SHP77 (cell line): ENCODE data around the gene MYO1C.

Source experiments
- DNase-seq, 2 experiments: peaks; one replicate each; lab custom pipeline; 2025; lab: John Stamatoyannopoulos, UW

MYO1C gene

DNA sequence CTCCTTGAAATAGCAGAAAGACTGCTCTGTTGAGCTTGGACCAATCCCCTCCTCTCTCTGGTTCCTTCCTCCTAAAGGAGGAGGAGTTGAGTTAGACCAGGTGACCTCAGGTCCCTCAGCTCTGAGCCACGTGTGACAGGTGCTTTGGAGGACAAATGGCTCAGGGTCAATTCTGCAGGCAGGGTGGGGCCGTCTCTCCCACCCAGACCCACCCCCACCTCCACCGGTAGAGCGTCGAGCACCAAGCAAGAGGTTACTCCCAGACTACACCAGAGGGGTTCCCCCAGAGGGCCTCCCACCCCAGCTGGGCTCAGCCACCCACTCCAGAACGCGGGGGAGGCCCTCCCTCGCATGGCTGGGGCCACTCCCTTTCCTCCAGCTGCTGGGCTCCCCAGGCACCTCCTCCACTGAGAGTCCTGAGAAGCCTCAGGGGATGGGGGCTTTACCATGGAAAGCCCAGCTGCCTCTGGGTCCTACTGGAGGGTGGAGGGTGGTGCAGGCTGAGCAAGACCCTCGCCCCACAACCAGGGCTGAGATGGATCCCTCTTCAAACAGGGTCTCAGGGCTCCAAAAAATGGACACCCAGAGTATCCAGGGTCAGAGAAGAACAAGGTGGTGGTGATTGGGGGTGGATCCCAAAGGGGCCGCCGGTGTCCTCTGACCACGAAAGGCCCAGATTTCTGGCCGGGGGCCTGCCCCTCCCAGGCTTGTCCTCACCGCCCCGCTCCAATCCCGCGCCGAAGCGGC, 7.6 kb downstream of the MYO1C start:
- peak; percentile 39 to 54 for DNase-seq

DNA sequence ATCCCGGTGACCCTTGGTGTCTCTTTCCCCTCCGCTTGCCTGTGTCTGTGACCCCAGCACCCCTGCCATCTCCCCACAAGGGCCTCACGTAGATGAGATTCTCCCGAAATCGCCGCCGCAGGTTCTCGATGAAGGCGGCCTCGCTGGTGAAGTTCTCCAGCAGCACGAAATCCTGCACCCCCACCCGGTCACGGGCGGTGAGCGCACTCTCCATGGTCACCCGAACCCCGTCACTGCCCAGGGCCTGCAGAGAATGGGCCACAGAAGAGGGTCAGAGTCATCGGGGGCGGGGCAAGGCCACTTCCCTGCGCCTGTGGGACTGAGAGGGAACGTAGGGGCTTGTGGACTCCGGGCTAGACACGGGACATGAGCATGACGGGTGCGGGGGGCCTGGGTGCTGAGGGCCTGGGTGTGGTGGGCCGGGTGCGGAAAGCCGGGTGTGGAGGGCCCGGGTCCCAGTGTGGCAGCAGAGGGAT, 8.4 kb downstream of the MYO1C start:
- DNase-seq = no peak

- DNase-seq = no peak
These were observed 9.8 kb downstream of the MYO1C start for GRCh38 chr17:1482680-1483079.

DNA sequence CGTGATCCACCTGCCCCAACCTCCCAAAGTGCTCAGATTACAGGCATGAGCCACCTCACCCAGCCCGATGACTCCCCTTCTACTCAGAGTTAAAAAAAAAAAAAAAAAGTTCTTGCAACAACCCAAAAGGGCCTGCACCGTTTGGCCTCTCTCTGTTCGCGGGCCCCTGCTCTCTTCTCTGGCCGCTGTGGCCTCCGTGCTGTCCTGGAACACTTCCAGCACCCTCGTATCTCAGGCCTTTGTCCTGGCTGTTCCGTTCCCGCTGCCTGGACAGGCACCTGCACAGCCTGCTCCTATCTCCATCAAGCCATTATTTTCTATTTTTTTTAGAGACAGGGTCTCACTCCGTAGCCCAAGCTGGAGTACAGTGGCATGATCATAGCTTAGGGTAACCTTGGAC, 10.8 kb downstream of the MYO1C start:
- no peak for DNase-seq

DNA sequence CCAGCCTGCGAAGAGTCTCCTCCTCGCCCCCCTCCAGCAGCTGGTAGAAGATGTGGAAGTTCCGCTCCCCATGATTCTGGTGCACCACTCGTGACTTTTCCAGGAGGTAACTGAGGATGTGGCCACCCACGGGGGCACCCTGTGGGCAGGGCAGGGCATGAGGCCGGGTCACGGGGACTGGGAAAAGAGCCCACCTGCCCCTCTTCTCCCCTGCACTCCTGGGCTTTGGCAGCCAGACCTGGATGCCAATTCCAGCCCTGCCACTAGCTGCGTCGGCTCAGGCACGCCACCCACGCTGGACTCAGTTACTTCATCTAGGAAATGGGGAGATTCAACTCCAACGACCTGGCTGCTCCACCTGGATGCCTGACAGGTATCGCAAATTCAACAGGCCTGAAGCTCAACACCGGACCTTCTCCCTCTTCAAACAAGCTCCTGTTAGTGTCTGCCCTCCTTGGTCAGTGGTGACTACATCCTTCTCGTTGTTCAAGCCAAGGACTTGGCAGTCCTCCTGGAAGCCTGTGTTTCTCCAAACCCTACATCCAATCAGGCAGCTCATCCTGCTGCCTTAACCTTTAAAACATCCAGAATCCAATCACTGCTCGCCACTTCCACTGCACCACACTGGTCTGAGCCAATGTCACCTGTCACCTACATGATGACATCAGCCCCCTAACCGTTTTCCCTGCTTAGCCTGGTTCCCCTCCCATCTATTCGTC, 11.6 kb downstream of the MYO1C start:
- DNase-seq = no peak

DNA sequence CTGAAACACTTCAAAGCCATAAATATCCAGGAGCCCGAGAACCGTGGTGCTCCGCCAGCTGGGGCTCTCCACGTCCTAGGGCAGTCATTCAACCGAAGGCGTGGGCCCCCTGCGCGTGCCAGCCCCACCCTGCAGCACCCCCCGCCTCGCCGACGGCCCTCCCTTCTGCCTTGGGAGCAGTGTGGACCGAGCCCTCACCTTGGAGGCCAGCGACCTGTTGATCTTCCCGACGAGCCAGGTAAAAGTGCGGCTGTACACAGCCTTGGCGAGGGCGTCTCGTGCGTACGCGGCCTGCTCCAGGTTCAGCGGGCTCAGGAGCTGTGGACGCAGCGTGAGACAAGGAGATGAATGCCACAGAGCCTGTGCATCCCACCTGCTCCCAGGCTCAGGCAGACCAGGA, 14.1 kb downstream of the MYO1C start:
- no peak for DNase-seq

- no peak for DNase-seq
These were observed 17.1 kb downstream of the MYO1C start for GRCh38 chr17:1475321-1475854.

DNA sequence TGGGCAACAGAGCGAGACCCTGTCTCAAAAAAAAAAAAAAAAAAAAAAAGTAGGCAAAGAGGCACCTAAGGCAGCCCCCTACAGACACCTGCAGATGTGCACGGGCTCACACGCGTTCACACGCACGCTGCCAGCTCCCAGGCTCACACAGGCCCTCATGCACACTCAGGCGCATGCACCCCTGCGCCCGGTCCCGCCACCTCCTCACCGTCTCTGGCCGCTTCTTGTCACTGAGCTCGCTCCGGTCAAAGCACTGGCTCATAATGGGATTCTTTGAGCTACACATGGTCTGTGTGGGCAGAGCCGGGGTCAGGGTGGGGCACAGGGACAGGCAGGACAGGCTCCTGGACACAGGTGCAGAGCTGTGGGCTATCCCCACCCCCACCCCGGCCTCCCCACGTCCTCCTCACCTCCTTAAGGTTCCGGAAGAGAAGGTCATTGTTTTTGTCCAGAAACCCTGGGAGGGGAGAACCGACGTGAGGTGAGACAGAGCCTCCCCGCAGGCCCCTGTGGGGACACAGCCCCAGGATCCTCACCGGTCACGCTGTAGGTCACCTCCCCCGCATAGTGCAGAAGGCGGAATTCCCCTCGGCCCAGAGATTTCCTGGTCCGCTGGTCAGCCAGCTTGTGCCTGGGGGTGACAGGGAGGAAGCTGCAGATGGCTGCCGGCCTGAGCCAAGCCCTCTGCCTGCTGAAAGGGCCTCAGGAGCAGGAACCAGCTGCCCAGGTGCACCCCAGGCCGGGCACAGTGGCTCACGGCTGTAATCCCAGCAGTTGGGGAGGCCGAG, 17.9 kb downstream of the MYO1C start:
- DNase-seq = no peak

DNA sequence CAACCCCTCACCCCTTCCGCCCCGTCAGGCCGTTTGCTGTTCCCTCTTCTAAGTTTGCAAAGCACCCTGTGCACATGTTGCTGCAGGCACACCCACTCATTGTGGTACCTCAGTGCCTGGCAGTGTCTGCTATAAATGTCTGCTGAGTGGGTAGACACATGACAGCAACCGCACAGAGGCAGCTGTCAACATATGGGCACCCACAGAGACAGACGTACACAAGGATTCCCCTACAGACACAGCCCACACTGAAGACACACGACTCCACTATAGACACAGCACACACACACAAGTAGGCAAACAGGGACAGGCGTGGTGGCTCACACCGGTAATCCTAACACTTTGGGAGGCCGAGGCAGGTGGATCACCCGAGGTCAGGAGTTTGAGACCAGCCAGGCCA, 18.6 kb downstream of the MYO1C start:
- no peak for DNase-seq

DNA sequence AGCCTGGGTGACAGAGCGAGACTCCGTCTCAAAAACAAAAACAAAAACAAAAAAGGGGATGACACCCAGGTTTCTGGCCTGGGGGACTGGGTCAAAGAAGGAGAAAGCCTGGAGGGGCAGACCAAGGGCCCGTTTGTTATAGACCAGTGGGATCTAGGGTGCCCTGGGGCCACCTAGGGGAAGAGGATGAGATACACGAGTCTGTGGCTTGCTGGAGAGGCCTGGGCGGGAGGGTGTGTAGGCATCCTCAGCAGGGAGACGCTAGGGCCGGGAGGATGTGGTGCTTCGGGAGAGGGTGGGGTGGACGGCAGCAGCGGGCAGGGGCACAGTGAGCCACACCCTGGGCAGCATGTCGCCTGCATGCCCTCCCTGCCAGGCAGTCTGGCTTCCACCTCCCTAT, 19.3 kb downstream of the MYO1C start:
- no peak for DNase-seq

DNA sequence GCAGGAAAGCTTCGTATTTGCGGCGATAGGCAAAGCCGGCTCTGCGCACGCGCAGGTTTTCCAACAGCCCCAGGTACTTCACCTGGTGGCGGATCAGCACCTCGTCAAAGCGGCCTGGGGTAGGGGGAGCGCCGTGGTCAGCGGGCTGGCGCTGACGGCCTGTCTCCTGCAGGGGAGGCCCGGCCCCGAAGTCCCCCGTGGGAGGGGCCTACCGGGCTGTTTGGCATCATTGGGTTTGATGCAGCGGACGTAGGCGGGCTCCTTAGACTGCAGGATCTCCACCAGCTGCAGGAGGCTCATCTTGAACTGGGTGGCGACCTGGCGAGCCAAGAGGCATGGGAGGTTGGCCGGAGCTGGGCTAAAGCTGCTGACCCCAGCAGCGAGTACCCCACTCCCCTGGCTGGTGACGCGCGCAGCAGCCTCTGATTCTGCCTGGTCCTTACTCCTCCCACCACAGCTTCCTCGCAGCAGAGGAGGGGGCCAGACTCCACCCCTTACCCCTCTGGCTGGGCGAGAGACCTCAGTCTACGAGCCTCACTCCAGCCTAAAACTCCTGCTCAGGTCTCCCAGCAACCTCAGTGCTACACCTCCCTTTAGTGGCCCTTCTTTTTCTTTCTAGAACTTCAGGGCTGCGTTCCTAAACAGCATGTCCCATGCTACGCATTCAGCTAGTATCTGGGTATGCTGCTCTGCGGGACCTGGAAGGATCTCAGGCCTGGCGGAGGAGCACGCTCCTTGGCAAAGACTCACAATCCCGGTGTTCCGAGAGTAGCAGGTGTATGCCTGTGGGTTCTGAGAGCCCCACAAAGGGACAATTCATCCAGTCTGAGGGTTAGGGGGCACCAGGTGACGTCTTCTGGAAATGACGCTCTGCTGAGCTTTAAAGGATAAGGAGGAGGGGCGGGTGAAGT, 20.3 kb downstream of the MYO1C start:
- no peak for DNase-seq

DNA sequence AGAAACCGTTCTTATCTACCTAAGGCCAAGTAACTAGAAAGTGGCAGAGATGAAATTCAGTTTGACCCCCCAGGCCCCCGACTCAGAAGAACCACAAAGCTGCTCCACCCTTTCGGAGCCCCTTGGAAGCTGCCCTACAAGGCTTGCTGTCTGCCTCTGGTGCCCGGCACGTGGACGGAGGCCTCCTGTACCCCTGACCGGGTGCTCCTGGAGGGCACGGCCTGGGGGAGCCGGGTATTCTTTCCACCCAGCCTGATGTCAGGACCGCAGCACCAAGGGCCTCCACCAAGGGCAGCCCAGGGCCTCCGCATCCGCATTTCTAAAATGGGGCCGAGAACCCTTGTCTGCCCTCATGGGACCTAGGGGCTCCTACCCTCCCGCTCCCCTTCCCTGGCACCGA, 21.0 kb downstream of the MYO1C start:
- DNase-seq = no peak

GRCh38 chr17:1470755-1471462, 21.6 kb downstream of the MYO1C start:
- DNase-seq = no peak

GRCh38 chr17:1470071-1470754, 22.3 kb downstream of the MYO1C start:
- DNase-seq = no peak

- DNase-seq = no peak
These were observed 23.1 kb downstream of the MYO1C start for GRCh38 chr17:1469231-1469852.

DNA sequence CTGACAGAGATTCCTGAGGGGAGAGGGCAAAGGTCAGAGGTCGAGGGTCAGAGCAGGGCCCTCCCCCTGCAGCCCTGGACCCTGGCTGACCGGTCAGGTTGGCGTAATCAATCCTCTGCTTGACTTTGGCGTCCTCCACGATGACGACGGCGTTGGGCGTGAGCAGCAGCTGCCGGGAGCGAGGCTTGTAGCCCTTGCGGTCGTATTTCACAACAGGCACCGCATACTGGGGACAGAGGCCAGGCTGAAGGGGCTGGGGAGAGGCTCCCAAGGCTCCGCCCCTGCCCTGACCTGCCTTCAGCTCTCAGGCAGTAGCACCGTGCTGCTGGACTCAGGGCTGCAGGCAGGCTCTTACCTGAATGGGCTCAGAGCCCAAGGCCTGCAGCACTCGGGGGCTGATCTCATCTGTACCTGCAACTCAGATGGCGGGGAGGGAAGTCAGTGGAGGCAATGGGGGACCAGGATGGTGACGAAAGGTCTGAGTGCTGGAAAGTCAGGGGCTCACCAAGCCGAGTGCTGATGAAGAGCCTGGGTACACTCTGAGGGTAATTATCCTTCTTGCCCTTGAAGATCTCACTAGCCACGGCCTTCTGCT, 24.5 kb downstream of the MYO1C start:
- no peak for DNase-seq

GRCh38 chr17:1467258-1467657, 25.2 kb downstream of the MYO1C start:
- no peak for DNase-seq

DNA sequence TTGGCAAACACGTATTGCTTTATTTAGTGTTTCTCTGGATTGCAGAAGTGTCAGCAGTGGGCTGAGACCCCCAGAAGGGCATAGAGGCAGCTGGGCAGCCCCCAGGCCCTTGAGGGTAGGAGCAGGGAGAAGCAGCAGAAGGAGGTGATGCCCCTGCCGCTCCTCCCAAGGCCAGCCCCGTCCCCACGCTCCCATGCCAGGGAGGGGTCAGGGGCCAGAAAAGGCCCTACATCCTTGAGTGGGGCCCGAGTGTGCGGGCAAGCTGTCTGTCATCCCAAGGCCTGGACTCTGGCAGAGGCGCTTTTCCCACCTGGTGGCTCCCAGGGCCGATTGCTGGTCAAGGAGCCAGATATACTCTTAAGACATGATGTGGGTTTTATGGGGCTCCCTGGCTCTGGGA, 28.3 kb downstream of the MYO1C start:
- no peak for DNase-seq
